ENCODE data around the gene CNIH1. TPM values are rescaled to one million over a fixed set of nuclear protein-coding genes. Genes with fewer than 3 reads are reported as not detected.
"Not testable (repeated sequence)": the region's sequence is repeated elsewhere in the genome, so short reads cannot be mapped to it uniquely, and the experiment has no call there.

CNIH1 gene
- total RNA-seq, 1 donor from 2014 or later = 131 TPM

DNA sequence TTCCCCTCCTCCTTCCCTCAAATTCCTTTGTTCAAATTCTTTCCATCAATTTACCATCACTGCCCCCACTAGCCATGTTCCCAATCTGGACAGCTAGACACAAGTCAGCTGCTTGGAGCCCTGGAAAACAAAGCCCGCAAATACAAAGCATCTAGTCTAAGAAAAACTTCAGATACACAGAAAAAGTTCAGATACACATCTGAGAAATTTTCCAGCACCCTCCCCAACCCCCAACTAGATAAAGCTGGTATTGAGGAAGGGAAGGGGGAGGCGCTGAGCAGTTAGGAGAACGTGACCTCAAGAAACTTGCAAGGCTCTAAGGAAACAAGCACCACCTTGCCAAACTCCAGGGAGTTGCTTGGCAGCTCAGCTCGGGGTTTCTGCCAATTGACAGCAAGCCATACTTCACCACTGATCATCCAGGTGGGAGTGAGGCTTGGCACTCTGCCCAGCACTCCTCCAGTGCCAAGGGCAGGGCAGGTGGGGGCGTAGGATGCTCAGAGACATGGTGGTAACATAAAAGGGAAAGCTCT lies 5.1 kb upstream of the CNIH1 start:
- no peak overlapping the region for H3K4me3 ChIP-seq (ENCODE audit: low read depth, low read length)
- TF ChIP-seq, protein P1, sequence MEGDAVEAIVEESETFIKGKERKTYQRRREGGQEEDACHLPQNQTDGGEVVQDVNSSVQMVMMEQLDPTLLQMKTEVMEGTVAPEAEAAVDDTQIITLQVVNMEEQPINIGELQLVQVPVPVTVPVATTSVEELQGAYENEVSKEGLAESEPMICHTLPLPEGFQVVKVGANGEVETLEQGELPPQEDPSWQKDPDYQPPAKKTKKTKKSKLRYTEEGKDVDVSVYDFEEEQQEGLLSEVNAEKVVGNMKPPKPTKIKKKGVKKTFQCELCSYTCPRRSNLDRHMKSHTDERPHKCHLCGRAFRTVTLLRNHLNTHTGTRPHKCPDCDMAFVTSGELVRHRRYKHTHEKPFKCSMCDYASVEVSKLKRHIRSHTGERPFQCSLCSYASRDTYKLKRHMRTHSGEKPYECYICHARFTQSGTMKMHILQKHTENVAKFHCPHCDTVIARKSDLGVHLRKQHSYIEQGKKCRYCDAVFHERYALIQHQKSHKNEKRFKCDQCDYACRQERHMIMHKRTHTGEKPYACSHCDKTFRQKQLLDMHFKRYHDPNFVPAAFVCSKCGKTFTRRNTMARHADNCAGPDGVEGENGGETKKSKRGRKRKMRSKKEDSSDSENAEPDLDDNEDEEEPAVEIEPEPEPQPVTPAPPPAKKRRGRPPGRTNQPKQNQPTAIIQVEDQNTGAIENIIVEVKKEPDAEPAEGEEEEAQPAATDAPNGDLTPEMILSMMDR (conservative IDR thresholded peaks at IDR 0.05; ENCODE audit: low read depth, low read length) = no peak
- DNase-seq (ENCODE audit: low read depth) = no peak

DNA sequence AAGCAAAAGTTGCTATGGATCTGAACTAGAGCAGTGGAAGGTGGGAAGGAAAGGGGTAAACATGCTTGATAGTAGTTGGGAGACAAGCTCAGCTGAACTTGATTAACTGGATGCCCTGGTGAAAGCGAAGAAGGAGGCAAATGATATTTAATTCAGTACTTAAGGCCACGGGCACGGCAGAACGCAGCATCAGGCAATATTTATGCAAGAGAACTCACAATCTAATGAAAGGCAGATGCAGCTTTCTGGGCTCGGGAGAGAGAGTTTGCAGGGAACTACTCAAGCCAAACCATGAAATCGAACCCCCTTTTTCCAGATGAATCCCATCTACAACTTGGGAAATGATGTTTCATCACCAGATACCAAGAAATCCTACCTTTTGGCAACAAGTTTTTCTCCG lies 3.5 kb upstream of the CNIH1 start:
- DNase-seq (ENCODE audit: low read depth) = no peak
- TF ChIP-seq, protein P1 (conservative IDR thresholded peaks at IDR 0.05; ENCODE audit: low read depth, low read length) = no peak
- no peak overlapping the region for H3K4me3 ChIP-seq (ENCODE audit: low read depth, low read length)

DNA sequence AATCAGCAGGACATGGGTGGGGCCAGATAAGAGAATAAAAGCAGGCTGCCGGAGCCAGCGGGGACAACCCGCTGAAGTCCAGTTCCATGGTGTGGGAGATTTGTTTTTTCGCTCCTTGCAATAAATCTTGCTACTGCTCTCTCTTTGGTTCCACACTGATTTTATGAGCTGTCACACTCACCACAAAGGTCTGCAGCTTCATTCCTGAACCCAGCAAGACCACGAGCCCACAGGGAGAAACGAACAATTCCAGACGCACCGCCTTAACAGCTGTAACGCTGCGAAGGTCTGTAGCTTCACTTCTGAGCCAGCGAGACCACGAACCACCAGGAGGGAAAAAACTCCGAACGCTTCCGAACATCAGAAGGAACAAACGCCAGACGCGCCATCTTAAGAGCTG lies 2.8 kb upstream of the CNIH1 start:
- TF ChIP-seq, protein P1 (conservative IDR thresholded peaks at IDR 0.05; ENCODE audit: low read depth, low read length) = no peak
- no peak for DNase-seq (ENCODE audit: low read depth)
- no peak overlapping the region for H3K4me3 ChIP-seq (ENCODE audit: low read depth, low read length)

DNA sequence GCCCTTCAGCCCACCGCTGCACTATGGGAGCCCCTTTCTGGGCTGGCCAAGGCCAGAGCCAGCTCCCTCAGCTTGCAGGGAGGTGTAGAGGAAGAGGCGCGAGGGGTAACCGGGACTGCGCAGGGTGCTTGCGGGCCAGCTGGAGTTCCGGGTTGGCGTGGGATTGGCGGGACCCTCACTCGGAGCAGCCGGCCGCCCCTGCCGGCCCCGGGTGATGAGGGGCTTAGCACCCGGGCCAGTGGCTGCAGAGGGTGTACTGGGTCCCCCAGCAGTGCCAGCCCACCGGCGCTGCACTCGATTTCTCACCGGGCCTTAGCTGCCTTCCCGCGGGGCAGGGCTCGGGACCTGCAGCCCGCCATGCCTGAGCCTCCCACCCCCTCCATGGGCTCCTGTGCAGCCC lies 1.8 kb upstream of the CNIH1 start:
- not testable (repeated sequence) for DNase-seq (ENCODE audit: low read depth); H3K4me3 ChIP-seq (ENCODE audit: low read depth, low read length)

DNA sequence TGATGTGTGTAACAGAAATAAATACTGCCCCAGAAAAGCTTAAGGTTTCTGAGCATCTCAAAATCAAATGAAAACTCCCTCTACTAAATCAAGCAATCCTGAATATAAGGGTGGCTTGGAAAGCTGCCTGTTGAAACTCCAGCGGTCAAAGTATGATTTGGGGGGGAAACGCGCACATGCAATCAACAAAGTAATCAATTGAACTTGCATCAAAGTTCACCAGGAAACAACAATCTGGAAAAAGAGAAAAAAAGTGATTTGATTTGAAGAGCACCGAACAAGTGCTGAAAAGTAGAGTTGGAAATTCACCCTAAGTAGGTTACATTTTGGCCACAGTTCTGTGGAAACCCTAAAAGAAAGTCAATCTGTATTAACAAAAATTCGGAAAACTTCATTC lies 700 bp downstream of the CNIH1 start:
- TF ChIP-seq, protein P1 (conservative IDR thresholded peaks at IDR 0.05; ENCODE audit: low read depth, low read length) = no peak
- no peak for DNase-seq (ENCODE audit: low read depth)
- H3K4me3 ChIP-seq (ENCODE audit: low read depth, low read length) = peak overlapping the region; percentile 84

DNA sequence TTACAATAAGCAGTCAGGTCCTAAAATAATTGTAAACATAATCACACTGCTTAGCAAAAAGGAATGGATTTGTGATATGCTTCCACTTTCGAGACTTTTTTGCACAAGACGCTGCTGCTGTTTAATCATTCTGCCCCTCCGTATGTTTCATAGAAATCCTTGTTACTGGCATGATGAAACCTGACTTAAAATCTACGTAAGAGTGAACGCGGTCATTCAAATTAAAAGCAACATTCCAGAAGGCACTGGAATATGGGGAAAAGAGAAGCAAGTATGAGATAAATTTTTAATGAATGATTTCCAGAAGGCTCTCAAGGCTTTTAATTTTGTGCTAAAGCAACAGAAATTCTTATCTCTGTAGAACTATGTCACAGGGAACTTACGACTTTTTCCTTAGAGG lies 1.1 kb downstream of the CNIH1 start:
- peak overlapping the region; percentile 84 for H3K4me3 ChIP-seq (ENCODE audit: low read depth, low read length)
- DNase-seq (ENCODE audit: low read depth) = no peak
- TF ChIP-seq, protein P1 (conservative IDR thresholded peaks at IDR 0.05; ENCODE audit: low read depth, low read length) = no peak

DNA sequence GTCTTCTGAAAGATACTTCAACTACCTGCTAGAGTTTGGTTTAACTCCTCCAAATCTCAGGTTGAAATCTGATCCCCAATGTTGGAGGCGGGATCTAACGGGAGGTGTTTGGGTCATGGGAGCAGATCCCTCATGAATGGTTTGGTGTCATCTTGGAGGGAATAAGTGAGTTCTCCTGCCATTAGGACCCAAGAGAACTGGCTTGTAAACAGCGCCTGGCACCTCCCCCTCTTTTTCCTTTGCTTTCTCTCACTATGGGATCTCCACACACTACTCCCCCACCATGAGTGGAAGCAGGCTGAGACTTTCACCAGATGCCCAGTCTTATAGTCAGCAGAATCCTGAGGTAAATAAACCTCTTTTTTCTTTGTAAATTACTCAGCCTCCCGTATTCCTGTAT lies 2.5 kb downstream of the CNIH1 start:
- TF ChIP-seq, protein P1 (conservative IDR thresholded peaks at IDR 0.05; ENCODE audit: low read depth, low read length) = no peak
- DNase-seq (ENCODE audit: low read depth) = no peak
- no peak overlapping the region for H3K4me3 ChIP-seq (ENCODE audit: low read depth, low read length)

DNA sequence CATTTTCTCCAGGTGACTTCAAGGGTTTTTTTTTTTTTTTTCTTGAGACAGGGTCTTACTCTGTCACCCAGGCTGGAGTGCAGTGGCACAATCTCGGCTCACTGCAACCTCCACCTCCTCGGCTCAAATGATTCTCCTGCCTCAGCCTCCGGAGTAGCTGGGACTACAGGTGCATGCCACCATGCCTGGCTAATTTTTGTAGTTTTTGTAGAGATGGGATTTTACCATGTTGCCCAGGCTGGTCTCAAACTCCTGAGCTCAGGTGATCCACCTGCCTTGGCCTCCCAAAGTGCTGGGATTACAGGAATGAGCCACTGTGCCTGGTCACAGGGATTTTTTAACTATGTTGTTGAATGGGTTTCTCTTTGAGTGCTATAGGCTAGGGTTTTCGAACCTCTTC lies 3.2 kb downstream of the CNIH1 start:
- DNase-seq (ENCODE audit: low read depth); H3K4me3 ChIP-seq (ENCODE audit: low read depth, low read length): not testable (repeated sequence)
